ENCODE measurements around the gene FBXO42.

DNA sequence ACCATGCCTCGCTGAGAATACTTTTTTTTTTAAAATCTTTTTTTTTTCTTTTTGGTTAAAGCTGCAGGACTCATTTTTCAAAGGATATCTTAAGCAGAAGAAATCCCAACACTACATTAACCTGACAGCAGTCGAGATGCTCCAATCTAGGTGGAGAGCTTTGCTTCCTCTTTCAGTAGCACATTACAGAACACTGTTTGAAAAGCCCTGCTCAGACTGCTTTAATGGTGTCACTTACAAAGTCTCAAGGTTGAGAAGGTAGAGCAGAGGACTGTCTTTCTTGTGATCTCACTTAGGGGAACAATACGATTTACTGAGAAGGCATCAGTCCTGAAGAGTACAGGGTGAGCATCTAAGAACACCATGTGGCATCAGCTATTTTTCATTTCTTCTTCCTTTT lies 94.3 kb downstream of the FBXO42 start:
- TF ChIP-seq CTCF (IDR thresholded peaks at IDR 0.05; ENCODE audit: low read depth, low read length): no peak
- no peak for TF ChIP-seq POLR2A (IDR thresholded peaks at IDR 0.05; ENCODE audit: extremely low read depth, insufficient read length)
- TF ChIP-seq MAX (IDR thresholded peaks at IDR 0.05; ENCODE audit: low read depth, low read length): no peak
